ENCODE data around the gene SRBD1.

DNA sequence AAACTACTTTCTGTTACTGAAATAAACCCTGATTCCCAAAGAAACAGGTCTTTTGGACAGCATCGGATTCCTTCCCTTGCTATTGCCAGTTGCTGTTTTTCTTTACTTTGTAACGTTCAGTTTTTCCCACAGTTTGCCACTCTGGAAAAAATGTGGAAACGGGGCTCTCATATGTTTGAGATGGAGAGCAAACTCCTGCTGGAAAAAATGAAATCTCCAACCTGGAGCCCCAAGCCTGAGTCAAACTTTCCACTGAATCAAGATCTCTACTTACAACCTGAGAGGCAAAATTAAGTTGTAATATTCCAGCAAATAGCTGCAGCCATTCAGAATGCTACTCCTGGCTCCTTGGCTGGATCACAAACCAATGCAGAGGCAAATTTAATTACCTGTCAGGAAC, 270.7 kb downstream of the SRBD1 start:
- TF ChIP-seq POLR2AphosphoS5 (IDR thresholded peaks at IDR 0.05; ENCODE audit: low read depth, low read length) = no peak
- no peak for TF ChIP-seq TAF1 (IDR thresholded peaks at IDR 0.05; ENCODE audit: low read depth, low read length)
- no peak for TF ChIP-seq POLR2A (IDR thresholded peaks at IDR 0.05; ENCODE audit: low read depth, low read length)
- TF ChIP-seq POU2F2 (IDR thresholded peaks at IDR 0.05; ENCODE audit: low read depth, low read length) = no peak
- TF ChIP-seq PAX5 (IDR thresholded peaks at IDR 0.05; ENCODE audit: insufficient read depth, low read length, severe bottlenecking) = no peak
